T-helper 1 cell (primary cell): ENCODE measurements around the gene NIPBL.
A peak's percentile ranks its signal among the peaks of the same experiment; 100 is the strongest.
"Not testable (repeated sequence)": the region's sequence is repeated elsewhere in the genome, so short reads cannot be mapped to it uniquely, and the experiment has no call there.

Source experiments
- DNase-seq, 5 donors: peaks; one replicate each; pipeline ENCODE4 v3.0.0-alpha.2; 2012 to 2020
- total RNA-seq, 4 donors: gene quantifications; one replicate each; lab custom pipeline; 2026; lab: John Stamatoyannopoulos, UW

NIPBL gene, protein sequence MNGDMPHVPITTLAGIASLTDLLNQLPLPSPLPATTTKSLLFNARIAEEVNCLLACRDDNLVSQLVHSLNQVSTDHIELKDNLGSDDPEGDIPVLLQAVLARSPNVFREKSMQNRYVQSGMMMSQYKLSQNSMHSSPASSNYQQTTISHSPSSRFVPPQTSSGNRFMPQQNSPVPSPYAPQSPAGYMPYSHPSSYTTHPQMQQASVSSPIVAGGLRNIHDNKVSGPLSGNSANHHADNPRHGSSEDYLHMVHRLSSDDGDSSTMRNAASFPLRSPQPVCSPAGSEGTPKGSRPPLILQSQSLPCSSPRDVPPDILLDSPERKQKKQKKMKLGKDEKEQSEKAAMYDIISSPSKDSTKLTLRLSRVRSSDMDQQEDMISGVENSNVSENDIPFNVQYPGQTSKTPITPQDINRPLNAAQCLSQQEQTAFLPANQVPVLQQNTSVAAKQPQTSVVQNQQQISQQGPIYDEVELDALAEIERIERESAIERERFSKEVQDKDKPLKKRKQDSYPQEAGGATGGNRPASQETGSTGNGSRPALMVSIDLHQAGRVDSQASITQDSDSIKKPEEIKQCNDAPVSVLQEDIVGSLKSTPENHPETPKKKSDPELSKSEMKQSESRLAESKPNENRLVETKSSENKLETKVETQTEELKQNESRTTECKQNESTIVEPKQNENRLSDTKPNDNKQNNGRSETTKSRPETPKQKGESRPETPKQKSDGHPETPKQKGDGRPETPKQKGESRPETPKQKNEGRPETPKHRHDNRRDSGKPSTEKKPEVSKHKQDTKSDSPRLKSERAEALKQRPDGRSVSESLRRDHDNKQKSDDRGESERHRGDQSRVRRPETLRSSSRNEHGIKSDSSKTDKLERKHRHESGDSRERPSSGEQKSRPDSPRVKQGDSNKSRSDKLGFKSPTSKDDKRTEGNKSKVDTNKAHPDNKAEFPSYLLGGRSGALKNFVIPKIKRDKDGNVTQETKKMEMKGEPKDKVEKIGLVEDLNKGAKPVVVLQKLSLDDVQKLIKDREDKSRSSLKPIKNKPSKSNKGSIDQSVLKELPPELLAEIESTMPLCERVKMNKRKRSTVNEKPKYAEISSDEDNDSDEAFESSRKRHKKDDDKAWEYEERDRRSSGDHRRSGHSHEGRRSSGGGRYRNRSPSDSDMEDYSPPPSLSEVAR (N-terminal part only)
- total RNA-seq = 170 to 239 (median 226) reads per million in 4 donors

DNA sequence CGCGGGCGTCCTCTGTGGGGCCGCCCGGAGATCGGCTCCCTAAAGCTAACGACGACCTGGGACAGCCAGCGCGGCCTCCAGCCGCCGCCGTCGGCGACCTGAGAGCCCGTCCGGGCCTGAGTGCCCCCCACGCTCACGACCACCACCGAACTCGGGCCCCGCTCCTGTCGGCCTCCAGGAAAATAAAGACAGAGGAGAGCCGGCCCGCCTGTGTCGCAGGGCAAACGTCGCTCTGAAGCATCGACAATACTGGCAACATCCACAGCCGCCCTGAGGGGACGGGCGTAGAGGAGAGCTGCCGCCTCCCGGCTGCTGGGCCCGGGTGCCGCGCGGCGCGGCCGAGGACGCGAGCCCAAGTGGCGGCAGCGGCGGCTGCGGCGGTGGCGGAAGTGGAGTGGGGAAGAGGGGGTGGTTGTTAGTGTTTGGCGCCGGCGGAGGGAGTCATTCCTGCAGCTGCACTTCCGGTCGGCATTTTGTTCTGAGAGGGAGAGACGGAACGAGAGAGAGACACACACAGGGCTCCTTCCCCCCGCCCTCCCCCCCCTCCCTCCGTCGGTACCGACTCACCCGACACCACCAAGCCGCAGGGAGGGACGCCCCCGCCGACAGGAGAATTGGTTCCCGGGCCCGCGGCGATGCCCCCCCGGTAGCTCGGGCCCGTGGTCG lies at the start of gene NIPBL:
Gene NIPBL (plus strand): TSS at position 471 of the 666 bp plus-strand sequence. CDS start 76,928 bp downstream, outside the sequence.
- peak; percentile 83 to 93 (median 89) for DNase-seq

- no peak for DNase-seq
Observed at GRCh38 chr5:36832274-36832673, 44.3 kb upstream of the NIPBL start.

DNA sequence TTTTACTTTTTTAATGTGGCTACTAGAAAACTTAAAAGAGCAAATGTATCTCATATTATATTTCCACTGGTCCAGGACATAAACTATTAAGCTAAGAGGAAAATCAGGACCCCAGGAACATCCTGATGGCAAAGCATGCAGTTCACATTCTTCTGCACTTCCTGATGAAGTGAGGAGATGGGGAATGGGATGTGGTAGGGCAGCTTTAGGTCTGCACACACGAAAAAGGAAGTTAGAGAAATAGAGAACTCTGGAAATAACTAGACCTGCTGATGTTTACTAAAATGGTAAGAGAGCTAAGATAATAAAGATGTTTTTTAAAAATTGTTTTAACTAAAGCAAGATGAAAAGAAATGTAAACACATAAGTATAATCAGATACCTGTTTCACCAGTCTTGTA lies 39.7 kb upstream of the NIPBL start:
- DNase-seq = no peak

GRCh38 chr5:36839489-36840476 lies 36.8 kb upstream of the NIPBL start:
- no peak for DNase-seq

- DNase-seq = no peak
Observed at GRCh38 chr5:36841677-36842076, 34.9 kb upstream of the NIPBL start.

DNA sequence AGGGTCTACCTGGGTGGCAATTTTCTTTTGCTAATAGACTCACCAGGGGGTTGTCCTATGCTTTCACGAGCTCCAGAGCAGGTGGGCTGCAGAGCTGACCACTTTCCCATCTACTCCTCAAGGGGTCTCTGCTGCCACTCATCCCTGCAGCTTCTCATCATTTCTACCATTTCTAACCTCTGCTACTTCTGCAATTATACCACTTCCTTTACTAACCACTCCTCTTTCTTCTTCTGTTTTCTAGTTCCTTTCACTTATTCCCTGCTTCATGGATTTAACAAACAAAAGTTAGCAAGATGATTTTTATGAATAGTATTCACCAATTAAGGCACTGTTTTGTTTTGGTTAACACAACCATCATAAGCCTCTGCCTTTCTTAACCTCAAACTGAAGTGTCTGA lies 34.5 kb upstream of the NIPBL start:
- no peak for DNase-seq

DNA sequence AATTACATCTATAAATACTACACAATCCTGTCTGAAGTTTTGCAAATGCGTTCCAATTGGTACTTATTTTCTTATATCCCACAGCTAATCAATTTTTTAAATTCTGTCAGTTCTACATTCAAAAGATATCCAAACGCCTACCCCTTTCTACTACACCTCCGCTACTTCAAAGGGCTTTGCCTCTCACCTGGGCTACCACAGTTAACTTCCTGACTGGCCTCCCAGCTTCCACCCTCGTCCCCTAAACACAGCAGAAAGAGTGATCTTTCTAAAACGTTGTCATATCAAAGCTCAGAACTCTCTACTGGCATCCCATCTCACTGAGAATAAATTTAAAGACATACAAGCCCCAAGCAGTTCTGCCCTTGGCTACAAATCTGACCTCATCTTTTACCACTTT lies 32.3 kb upstream of the NIPBL start:
- no peak for DNase-seq

GRCh38 chr5:36848545-36848944 lies 28.0 kb upstream of the NIPBL start:
- not testable (repeated sequence) for DNase-seq

DNA sequence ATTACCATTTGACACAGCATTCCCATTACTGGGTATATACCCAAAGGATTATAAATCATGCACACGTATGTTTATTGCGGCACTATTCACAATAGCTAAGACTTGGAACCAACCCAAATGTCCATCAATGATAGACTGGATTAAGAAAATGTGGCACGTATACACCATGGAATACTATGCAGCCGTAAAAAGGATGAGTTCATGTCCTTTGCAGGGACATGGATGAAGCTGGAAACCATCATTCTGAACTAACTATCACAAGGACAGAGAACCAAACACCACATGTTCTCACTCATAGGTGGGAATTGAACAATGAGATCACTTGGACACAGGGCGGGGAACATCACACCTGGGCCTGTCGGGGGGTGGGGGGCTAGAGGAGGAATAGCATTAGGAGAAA lies 23.7 kb upstream of the NIPBL start:
- not testable (repeated sequence) for DNase-seq

DNA sequence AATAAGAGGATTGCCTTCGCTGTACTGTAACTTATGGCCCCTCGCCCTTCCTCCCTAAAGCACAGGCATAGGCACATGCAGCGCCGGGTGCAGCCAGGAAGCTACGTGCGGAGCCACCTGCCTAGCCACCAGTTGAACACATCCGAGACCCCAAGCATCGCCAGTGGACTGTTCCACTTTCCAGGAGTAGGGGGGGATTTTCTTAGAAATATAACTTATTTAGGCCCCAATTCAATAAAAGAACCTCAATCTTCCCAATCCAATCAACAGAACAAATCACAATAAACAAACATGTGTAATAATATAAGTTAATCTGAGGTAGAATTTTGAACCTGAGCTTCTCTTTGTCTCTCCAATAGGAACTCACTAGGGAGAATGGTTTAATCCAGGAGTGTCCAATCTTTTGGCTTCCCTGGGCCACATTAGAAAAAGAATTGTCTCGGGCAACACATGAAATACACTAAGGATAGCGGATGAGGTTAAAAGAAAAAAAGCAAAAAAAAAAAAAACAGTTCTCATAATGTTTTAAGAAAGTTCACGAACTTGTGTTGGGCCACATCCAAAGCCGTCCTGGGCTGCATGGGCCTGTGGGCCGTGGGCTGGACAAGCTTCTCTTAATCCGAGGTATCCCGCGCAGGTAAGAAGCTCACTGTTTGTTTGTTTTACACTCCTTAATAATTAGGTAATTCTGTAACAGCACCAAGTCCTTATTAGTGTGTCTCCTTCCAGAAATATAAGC lies 22.0 kb upstream of the NIPBL start:
- DNase-seq = no peak

- no peak for DNase-seq
Observed at GRCh38 chr5:36855141-36855495, 21.5 kb upstream of the NIPBL start.

GRCh38 chr5:36861871-36862270 lies 14.7 kb upstream of the NIPBL start:
- DNase-seq = no peak

DNA sequence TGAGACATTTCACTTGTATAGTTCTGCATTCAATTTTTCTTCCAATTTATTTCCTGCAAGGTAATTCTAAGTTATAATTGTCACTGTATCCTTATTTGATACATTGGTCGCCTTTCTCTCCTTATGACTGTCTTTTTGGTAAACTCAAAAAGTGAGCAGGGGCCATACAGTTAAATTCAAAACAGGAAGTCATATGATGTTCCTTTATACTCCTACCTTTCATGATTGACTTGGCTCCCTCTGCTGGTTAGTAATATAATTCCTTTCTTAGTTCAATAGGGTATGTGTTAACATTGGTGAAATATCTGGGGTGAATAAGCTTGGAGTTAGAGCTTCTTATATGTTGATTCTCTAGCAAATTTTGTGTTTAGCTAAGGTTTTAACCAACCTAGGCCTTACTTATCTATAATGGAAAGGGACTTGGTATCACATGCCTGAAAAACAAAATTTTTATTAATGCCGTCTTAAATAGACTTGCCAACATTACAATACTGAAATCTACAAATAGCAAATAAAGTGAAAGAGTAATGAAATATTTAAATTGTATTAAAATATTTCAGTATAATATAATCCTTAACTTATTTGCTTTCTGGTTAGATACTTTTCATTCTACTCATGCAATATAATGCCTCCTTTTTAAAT lies 6.0 kb upstream of the NIPBL start:
- peak in 1 of 5 donors; percentile 77 for DNase-seq

- no peak for DNase-seq
Observed at GRCh38 chr5:36874465-36874864, 2.1 kb upstream of the NIPBL start.

GRCh38 chr5:36875051-36875789 lies 1.3 kb upstream of the NIPBL start:
- peak; percentile 20 to 46 (median 37) for DNase-seq

GRCh38 chr5:36875790-36876298 lies 725 bp upstream of the NIPBL start:
- DNase-seq = peak; percentile 58 to 83 (median 67)

GRCh38 chr5:36876965-36877666 lies 547 bp downstream of the NIPBL start:
- DNase-seq = peak in 4 of 5 donors; percentile 25 to 68 (median 55)
